GM21515 (cell line): Measurements from ENCODE around the gene TMEM250.

ENCODE experiments used
- ATAC-seq: cut with Tn5 transposase; IDR thresholded peaks from one replicate; pipeline ENCODE4 v1.9.1; 2021; ENCODE audit not compliant: unreplicated experiment

Gene TMEM250

DNA sequence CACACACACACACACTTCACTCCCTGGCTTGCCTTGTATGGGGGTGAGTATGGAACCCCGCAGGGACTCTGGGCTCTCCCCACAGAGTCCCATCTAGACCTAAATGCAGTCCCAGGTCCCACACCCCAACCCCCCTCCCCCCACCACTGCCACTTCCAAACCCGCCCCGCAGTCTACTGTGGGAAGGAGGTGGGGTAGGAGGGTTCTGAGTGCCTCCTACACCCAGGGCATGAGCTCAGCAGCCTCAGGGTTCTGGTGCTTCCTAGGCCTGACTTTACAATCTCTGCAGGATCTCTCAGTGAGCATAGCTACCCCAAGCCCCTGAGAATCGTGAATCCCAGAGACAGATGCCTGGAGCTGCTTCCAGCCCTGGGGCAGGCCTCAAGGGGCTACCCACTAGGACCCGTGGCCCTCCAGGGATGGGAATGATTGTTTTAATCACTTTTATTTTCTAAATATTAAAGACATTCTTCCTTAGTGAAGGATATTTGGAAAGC, 22.1 kb downstream of the TMEM250 start:
- no peak for ATAC-seq

DNA sequence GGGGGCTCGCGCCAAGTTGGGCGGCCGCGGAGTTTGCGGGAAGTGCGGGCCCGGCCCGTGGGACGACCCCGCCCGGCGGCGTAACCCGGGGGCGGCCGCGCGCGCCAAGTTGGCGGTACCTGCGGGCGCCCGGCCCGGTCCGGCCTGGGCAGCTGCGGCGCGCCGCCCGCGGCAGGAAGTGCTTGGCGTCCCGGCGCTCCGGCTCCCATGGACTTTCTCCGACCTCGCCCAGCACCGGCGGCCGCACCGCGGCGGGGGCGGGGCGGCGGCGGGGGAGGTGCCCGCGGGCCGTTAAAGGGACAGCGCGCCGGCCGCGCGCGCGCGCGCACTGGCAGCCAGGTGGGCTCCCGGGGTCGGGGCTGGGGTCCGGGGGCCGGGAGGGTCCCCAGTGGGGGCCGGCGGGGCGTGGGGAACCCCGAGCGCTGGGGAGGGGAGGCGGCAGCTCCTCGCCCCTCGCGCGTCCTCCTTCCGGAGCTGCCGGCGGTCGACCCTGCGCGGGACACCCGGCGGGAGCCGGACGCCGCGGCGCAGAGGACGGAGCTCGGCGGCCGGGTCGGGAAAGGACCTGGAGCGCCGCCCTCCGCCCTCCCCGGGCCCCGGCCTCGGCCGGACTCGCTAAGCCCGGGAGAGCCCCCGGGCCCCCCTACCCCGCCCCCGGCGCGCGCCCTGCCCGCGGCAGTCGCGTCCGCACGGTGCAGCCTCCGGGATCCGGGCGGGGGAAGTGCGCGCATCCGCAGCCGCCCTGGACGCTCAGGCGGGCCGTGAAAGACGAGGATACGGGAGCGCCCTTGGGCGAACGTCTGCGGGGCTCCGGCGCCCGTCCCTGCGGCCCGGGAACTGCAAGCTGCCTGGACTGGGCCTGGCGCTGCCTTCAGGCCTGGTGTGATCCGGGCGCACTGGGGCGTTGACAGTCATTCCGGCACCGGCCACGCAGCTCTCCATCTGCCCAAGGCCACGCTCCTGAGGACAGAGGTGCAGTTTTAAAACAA, 23.3 kb downstream of the TMEM250 start, which contains the start of gene NACC2:
Gene NACC2 (minus strand): TSS at position 220 of the 989 bp plus-strand sequence. CDS start 44,768 bp downstream, outside the sequence.
- ATAC-seq = no peak

DNA sequence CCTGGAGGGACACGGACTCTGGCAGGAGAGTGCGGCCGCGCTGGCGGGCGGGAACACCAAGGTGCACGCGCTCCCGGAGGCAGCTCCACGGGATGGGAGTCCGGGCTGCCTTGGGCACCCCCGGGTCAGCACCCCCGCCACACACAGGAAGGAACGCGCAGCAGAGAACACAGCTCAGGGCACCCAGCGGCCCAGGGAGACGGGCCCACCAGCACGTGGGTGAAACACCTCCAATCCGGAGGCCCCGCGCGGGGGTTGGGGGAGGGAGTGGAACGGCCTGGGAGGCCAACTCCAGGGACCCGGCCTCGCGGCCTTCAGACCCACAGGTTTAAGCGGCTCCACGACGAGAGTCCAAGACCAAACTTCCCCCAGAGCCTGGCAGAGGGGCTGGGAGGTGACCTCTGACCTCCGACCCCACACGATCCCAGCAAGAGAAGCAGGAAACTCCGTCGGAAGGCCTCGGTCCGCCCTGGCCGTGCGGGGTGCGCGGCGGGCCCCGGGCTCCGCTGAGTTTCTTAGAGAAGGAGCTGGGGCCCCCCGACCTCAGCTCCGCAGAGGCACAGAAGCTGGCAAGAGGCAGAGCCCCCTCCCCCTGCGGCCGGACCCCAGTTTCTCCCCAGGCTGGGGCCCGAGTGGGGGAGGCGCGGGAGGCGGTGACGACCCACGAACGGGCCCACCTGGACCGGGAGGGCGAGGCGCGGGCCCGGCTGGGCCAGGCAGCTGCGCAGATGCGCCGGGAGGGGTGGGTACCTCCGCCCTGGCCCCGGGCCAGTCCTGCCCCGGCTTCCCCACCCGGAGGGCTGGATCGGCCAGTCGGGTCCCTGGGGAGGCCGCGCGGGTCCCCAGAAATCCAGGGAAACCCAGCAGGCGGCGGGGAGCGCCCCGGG, 24.4 kb downstream of the TMEM250 start:
- no peak for ATAC-seq

DNA sequence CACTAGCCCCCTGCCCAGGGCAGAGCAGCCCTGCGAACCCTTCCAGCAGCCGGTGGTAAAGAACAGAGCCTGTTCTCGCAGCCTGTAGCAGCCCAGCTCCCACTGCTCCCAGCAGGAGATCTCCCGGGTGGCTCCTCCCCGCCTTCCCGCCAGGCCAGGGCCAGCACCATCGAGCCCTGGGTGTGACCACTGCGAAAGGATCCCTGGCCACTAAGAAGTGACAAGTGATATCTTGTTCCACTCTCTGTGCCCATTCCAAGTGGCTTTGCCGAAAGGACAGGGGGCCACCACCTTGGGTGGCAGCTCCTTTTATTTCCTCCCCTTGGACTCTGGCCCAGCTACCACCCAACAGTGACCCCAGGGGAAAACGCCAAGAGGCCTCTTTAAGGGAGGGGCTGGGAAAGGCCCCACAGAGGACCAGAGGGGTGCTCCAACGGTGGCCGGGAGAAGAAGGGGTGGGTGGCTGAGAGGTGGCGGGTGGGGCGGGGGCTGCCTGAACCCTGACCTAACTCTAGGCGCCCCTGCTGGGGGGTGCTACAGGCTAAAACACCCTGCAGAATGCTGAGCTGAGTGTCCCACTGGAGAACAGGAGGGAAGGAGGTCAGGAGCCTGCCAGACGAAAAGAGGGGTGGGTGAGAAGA, 25.2 kb downstream of the TMEM250 start:
- no peak for ATAC-seq

DNA sequence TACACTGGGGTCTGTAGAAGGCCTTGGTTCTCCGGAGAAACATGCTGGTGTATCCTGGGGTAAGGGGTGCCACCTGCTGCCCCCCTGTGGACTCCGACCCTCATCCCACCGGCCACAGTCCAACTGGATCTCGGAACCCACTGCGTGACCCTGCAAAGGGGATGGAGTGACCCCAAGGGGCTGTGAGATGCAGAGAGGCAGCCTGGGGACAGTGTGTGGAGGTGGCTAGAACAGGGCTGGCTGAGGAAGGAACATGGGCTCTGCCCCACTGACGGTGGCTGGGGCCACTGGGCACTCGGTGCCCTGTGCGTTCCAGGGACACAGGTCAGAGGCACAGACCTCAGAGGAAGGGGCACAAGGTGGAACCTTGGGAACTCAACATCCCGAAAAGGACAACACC, 25.9 kb downstream of the TMEM250 start:
- no peak for ATAC-seq

DNA sequence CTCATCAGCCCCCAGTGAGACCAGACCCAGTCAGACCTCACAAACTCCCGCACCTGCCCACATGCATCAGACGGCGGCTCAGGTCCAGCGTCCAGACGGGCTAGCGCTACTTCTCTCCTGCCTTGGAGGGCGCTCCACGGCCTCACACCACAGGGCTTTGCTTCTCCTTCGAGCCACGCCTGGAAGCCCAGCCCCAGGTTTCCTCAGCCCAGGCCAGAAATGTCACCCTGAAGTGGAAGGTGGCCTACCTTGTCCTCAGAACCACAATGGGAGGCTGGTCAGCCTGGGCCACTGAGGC, 26.4 kb downstream of the TMEM250 start:
- no peak for ATAC-seq

DNA sequence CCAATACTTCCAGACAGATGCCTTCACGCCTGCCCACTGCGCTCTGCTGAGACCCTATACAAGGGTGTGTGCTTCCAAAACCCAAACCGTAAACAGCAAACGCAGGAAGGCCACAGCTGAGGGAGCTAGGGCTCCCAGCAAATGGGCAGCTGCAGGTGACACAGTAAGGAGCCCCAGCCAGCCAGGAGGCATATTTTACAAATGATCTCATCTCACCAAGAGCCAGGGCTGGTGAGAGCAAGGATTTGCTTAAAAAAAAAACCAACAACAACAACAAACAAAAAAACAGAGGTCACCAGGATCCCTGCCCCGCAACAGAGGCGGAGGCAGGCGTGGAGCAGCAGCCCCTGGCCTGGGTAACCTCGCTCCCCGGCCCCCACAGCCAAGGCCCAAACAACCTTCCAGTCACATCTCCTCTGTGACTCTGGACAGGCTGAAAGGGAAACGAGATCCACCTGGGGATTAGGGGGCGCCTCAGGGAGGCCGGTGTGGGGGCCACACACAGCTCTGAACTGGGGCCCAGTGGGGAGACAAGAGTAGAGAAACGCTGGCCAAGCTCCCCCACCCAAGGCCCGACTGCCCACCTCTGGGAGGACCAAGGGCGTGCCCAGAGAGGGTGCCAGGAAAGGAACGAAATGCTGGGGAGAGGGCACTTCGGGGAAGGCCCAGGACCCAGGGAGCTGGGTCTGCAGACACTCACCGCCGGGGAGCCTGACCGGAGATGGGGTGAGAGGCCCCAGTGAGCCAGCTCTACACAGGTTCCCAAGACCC, 26.9 kb downstream of the TMEM250 start:
- no peak for ATAC-seq

DNA sequence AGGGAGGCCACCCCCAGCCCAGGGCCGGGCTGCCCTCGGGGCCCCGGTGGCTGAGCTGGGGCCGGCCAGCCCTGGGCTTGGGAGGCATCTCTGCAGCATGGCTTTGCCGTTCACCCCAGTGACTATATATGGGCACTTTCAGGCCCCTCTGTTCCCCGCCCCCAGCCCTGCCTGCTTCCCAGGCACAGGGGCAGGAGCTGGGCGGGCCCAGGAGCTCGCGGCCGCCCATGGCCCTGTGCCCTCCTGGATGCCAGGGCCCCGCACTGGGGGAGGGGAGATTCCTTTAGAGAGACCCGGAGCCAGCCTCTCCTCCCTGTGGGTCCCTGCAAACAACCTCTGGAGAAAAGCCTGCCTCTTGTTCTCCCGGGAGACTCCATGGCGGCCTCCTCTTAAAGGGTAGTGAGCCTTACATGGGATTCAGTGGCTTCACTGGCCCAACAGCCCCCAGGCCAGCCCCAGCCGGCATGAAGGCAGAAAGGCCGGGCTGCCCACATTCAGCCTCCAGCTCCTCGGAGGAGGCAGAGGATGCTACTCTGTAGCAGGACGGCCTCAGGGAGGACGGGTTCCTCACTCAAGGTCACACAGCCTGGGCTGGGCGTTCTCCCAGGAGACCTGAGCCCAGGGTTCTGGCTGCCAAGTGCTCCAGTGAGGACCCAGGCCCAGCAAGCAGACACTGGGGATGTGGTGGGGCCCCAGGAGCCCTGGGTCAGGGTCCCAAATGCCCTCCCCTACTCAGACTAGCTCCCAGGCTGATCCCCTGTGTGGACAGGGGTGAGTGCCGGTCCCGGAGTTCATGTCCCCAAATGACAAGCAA, 27.7 kb downstream of the TMEM250 start:
- no peak for ATAC-seq

DNA sequence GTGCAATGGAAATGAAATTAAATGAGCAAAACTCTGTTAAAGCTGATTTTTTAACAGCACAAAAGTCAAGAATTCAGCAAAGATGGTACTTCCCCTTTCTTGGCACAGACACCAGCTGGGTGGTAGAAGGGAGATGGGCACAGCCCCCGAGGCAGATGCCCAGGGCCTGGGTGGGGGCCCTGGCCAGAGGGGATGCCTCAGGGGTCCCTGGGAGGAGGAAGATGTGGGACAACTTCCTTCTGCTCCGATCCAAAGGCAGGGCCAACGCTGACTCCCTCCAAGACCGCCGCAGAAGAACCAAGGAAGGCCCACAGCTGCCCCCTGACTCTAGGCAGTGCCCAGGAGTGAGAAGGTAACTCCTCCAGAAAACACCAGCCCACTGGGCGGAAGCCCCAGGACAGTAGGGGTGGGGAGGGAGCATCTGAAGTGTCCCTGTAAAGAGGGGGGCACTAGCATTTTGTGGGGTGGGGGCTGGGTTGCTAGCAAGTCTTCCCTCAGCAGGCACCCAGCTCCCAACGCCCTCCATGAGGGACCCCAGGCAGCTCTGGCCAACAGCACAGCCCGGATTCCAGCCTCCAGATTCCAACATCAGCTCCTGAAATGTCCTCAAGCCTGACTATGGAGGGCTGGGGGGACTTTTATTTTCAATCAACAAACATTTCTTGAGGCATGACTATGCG, 28.5 kb downstream of the TMEM250 start:
- no peak for ATAC-seq

DNA sequence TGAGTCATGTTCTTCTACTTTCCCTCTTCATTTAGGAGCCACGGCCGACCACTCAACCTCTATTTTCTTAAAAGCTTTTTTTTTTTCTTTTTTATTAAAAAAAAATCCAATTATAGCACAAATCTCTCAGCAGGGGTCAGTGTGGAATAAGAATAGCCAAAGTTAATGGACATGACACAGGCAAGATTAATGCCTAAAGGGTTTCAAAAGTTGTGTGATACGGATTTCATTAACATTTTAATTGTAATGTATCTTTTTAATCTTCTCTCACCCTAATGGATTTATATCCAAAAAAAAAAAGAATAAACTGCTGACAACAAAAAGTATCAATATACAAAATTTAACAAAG, 29.0 kb downstream of the TMEM250 start:
- ATAC-seq = no peak

DNA sequence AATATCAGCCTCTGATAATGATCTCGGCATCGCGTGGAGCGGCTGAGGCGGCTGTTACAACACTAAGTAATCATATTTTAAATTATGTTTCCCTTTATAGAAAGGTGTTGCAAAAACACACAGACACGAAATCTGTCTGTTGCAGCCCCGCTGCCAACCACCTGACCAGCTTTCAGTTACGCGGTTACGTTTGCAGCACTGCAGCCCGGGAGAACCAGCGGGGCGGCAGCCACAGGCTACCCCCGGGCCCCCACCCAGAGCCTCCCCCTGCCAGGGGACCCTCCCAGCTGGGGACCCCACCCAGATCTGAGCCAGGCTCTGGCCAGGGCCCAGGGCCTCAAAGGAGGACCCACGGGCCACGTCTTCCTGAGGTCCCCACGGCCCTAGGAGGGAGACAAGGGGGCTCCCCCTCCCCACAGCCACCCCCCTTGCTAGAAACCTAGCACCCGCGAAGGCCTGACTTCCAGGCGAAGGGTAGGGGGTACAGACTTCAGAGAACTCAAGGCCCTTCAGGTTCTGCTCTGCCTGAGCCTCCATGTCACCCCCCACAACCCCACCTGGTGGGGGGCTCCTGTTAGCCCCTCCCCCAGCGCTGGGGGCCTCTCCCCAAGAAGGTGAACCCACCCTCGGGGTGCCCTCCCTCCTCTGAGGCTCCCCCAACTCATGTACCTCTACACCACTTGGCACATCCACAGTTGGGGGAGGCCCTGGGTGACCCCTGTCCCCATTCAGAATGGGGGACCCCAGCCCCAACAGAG, 29.6 kb downstream of the TMEM250 start:
- ATAC-seq = no peak

DNA sequence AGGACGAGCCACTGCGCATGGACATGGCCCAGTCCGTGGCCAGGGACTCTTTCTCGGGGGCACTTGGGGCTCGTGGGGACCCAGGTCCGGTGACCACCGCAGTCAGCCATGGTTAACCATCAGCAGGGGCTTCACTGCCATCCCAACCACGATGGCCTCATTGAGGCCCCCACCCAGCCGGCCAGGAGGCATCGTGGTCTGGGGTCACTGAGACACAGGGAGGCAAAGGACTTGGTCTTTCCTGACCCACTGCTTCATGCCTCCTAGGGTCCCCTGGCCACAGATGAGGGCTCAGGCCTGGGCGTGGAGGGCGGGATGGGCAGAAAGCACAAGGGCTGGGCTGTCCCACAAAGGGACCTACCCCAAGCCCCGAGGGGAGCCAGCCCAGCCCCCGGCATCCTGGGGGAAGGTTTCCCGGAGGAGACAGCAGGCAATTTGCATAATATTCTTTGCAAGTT, 30.2 kb downstream of the TMEM250 start:
- ATAC-seq = no peak

DNA sequence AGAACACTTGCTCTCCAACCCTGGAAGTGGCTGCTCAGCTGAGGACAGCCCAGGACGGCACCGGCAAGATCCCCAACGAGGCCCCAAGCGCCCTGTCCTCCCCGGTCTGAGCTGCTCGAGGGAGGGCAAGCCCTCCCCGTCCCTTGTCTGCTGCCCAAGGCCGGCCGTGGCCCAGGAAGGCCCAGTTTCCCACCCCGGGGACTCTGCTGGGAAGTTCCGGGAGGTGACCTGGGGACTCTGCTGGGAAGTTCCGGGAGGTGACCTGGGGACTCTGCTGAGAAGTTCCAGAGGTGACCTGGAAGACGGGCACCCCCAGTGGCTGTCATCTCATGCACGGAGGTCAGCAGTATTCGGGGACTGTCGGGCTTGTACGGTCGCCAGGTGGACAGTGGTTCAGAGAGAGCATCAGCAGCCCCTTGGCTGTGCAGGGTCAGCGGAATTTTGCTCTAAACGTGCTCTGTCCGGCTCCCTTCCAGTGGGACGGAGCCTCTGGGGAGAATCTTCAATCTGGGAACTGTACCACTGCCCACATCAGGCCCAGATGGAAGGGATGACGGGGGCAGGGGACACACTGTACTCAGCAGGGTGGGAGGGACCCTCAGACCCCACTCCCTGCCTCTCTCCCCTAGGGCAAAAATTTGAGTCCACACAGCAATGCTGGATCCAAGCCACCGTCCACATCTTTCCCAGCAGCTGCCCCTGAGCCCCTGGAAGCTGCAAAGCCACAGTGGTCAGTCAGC, 30.8 kb downstream of the TMEM250 start:
- no peak for ATAC-seq

DNA sequence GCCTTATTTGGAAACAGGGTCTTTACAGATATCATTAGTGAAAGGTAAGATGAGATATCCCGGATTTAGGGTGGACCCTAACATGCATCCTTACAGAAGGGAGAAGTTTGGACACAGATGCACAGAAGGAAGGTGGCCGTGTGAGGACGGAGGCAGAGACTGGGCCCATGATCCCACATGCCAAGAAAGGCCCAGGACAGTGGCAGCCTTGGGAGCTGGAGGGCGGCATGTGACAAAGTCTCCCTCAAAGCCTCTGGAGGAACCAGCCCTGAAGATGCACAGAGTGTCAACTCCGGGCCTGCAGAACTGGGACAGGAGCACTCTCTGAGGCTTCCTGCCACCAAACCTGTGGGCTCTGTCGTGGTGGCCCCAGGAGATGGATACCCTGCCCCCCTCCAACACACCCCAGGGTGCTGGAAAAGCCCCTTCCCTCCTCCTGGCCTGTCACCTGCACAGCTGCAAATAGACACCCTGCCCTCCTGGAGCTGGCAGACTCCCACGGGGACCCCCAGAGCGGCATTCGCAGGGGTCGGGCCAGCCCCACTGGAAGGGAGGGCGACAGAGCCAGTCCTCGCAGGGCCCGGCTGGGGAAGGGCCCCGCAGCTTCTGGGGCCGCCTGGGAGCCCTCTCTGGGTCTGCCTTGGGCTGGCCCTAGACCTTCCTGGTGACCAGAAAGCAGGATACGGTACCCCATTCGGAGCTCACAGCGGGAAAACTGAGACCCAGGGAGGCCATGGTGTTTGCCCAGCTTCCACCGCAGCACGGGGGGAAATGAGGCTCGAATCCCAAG, 31.5 kb downstream of the TMEM250 start:
- no peak for ATAC-seq

DNA sequence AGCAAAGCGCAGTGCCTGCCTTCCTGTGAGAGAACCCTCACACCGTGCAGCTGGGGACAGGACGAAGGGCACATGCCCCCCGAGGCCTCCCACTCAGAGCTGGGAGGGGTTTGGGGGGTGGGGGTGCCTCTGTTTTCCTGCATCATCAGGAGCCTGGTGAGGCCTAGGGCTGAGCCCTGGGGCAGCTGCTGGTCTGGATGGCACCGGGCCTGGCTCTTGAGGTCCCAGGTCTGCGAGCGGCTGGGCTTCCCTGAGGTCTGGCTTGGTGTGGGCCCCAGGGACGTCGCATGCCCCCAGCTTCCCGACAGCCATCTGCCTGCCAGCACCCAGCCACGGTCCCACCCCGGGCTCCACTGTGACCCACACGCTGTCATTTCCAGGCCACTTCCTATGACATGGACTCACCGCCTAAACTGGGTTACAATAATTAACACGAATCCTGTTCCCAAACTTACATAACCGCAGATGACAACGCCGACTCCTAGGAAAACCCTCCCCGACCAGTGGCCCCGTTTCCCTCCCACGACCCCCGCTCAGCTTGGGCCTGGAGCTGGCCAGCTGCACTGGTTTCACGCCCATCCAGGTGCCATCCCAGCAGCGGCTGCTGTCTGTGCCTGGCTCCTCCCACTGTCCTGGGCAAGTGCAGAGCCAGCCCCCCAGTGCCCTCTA, 32.3 kb downstream of the TMEM250 start:
- no peak for ATAC-seq

DNA sequence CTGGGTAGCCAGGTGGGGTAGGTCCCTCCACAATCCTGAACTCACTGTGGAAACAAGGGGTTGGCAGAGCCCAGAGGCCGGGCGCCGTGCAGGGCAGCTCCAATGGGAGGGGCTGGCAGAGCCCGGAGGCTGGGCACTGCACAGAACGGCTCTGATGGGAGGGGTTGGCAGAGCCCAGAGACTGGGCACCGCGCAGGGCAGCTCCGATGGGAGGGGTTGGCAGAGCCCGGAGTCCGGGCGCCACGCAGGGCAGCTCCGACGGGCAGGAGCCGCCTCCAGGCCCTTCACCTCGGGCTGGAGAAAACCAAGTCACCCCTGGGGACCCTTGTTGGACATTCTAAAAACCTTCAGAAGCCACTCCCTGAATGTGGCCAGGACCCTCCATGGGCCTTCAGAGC, 32.9 kb downstream of the TMEM250 start:
- no peak for ATAC-seq
